Astrocyte (in vitro differentiated cells and primary cell): ENCODE results near the gene IL21R.
"Not testable (repeated sequence)": the region's sequence is repeated elsewhere in the genome, so short reads cannot be mapped to it uniquely, and the experiment has no call there.

Experiments used
- CTCF ChIP-seq: IDR thresholded peaks from 2 replicates; pipeline ENCODE4 v1.5.1; 2011; ENCODE audit warnings: low read depth, mild to moderate bottlenecking, inconsistent platforms, low read length, moderate library complexity; ENCODE audit not compliant: insufficient read depth
- EZH2 ChIP-seq: IDR thresholded peaks from 2 replicates; pipeline ENCODE4 v1.6.1; 2012; ENCODE audit warnings: mild to moderate bottlenecking, low read length, inconsistent platforms; ENCODE audit not compliant: insufficient read depth

- not testable (repeated sequence) for TF ChIP-seq EZH2, CTCF
These were observed 31.2 kb downstream of the IL21R start for GRCh38 chr16:27433191-27433590.
